DMS153 treated with DMSO at 0.1 percent for 48 hours (cell line): ENCODE measurements around the gene SAMD1.

Experiments
- DNase-seq: peaks from one replicate; lab custom pipeline; 2025; ENCODE audit not compliant: unreplicated experiment; lab: John Stamatoyannopoulos, UW

The SAMD1 gene

GRCh38 chr19:14090509-14091080 is at the start of gene SAMD1:
TSS of gene SAMD1 (minus strand) at chr19:14090751.
- DNase-seq, result no peak

DNA sequence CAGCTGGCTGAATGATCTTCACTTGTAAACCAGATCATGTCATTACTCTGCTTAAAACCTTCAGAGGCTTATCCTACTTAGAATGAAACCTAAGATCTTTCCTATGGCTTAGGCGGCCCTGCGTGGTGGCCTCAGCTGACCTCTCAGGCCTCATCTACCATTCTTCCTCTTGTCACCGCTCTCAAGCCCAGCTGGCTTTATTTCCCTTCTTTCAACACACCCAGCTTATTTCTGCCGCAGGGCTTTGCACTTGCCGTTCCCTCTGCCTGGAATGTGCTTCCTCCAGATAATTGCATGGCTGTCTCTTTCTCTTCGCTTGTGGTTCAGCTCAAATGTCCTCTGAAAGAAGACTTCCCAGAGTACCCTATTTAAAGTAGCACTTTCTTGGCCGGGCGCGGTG is 49.4 kb upstream of the SAMD1 start:
- no peak for DNase-seq

- DNase-seq, result no peak
Observed at GRCh38 chr19:14138576-14139265, 48.2 kb upstream of the SAMD1 start.

DNA sequence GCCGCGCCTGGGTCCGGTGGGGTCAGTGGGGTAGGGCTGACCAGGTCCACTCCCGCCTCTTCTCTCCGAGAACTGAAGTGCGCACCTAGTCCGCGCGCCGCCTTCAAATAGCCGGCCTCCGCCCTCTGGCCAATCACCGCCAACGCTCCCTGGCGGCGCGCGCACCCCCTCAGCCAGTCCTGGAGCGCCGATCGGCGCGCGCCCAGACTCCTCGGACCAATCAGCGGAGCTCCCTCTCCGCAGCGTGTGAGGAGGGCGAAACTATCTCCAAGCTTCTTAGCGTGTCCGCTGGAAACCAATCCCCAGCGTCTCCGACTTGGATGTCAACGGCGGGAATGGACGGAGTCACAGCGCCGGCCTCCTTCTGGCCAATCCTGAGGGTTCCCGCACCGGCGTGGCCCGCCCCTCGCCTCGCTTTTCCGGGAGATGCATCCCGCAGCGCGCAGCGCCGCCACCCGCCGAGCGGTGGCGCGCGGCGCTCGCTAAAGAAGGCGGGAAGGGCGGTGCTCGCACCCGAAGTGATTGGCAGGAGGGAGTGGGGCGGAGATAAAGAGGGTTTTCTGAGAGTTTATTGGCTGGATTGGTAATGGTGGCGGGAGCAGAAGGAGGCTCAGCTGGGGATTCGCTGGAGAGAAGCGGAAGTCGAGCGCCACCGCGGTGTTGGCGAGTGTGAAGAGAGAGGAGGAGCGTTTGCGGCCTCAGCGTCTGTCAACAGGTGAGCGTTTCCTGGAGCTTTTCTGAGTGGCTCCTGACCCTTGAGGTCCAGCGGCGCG is 46.1 kb upstream of the SAMD1 start, which contains the start of gene ASF1B:
ASF1B (minus strand) TSS at position 81 of the 773 bp plus-strand sequence. CDS start 133 bp downstream, outside the sequence.
- DNase-seq, result peak; percentile 100

GRCh38 chr19:14135985-14136508 is 45.5 kb upstream of the SAMD1 start:
- DNase-seq, result no peak

DNA sequence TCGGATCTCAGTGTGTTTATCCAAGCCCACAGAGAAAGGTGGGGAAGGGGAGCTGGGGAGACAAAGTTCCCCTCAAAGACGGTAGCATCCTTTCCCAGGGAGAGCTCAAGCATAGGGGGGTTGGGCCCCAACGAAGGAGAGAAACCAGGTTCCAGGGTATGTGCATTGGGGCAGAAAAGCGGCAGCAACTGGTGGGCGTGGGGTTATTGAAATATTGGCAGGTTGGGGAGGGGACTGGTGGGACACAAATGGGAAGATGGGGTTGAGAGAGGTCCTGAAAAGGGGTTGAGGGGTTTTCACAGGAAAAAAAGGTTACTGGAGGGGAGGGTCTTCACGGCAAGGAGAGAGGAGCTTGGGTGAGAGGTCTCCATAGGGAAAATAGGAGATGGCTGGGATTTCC is 44.8 kb upstream of the SAMD1 start:
- no peak for DNase-seq

DNA sequence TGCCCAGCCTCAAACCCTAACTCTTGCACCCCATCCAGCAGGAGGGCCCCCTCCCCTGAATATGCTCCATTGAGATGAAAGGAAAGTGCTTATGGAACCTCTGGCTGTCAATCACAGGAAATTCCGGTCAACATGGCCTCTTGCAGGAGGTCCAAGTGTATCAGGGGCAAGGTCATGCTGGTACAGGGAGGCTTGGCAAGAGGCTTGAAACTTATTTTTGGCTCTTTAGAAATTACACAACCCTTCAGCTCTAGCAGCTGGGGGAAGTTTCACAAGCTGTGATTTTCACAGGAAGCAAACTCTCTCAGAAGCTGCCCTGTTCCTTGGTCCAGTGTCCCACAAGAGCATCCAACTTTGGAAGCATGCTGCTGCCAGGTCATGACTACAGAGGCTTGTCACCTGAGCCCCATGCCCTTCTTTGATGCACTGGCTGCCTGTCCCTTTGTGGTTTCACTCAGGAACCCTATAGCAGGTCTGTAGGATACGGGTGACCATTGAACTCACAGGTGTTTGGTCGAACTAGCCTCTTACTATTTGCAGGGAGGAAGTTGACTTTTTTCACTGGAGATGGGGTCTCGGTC is 37.5 kb upstream of the SAMD1 start:
- no peak for DNase-seq

DNA sequence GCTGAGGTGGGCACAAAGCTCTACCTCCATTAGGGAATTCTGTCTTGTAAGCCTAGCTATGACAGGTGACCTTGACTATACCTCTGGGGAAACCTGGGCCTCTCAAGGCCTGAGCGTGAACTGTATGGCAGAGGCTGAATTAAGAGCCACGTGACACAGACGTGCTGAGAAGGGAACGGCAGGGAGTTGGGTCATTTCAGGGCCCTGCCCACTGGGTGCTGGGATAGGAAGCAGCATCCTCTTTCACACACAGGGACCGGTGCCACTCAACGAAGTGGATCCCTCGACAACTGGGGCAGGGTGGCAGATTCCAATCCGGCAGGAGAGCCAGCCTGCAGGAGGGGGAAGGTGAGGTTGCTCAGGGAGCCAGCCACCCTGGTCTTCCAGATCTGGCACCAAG is 36.6 kb upstream of the SAMD1 start:
- no peak for DNase-seq

- DNase-seq, result no peak
Observed at GRCh38 chr19:14122924-14123323, 32.4 kb upstream of the SAMD1 start.

DNA sequence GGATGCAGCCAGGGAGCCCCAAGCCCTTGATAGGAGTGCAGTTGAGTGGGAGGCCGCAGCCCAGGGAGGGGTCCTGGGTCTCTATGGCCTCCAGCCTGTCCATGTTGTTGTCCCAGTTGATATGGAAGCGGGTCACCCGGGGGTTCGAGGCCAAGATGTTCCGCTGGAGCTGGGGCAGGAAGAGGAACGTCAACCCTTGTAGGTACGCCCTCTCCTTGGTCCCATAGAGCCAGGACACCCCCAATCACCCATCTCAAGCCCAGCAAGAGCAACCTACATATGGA is 29.9 kb upstream of the SAMD1 start:
- no peak for DNase-seq

DNA sequence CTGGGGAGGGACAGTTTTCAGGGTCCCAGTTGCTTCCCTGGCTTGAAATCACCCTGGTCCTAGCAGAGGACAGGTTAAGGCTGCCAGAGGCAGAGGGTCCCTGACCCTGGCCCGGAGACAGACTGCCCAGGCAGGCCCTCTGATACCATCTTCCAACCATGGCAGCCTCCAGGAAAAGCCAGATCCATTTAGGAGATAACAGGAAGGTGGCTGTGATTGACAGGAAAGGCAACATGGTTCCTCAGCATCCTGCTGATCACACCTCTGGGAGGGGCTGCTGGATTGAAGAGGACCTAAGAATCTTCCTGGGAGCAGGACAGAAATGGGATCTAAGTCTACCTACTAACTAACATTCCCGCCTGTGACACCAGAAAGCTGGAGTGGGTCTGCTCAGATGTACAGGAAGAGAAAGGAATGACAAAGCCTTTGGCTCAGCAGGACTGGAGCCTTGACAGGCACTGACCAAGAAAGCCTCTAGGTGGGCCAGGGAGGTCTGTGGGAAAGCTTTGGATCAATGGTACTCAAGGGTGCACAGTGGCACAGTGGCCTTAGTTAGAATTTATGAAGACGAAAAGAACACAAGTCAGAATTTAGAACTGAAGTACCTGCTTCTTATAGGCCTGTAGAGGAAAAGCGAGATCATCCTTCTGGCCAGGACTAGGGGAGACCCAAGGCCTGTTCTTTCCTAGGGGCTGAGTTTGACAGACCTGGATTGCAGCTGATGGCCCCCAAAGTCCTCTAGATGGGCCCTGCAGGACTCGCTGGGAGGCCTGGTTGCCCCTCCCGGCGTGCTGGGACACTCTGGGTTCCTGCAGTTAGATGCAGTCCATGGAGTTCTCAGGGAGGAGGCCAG is 29.3 kb upstream of the SAMD1 start:
- DNase-seq, result no peak

DNA sequence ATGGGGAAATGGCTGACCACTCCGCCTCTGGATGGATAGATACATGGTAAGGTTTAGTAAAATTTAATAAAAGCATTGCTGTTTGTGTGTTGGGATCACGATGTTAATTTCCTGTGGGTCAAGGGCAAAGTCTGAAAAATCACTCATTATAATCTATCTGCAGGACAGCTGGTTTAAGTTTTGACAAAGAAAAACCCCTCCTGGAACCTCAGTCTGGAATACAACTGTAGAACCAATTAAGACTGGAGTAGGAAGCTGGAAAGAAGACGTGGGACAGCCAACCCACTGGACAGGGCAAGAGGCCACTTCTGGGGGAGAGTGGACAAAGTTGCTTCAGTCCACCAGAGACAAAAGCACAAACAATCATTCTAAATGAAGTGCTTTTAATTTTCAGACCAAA is 28.6 kb upstream of the SAMD1 start:
- DNase-seq, result no peak

GRCh38 chr19:14118165-14119051 is 27.9 kb upstream of the SAMD1 start:
- peak; percentile 26 for DNase-seq

DNA sequence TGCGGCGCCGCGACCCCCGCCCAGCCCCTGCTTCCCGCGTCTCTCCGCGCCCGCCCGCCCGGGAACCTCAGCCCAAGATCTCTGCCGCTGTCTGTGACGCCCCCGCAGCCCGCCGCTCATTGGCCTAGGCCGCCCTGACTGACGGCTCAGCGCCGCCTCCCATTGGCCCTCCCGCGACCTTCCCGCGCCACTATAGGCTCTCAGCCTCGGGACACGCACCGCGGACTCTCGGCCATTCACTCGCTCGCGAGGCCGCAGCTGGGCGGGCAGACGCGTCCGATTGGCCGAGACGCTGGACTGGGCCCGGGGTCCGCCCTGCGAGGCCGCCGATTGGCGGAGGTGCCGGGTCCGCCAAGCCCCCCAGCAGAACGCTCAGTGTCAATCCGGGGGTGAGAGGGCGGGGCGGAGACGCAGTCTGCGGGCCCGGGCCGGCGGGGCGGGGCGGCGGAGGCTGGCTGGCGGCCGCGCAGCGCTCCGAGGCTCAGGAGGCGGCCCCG is 27.2 kb upstream of the SAMD1 start, which contains the start of gene PRKACA:
PRKACA (minus strand) TSS at position 95 of the 497 bp plus-strand sequence. CDS start 215 bp downstream, outside the sequence.
- DNase-seq, result peak; percentile 95

GRCh38 chr19:14116918-14117578 is 26.5 kb upstream of the SAMD1 start:
- no peak for DNase-seq

DNA sequence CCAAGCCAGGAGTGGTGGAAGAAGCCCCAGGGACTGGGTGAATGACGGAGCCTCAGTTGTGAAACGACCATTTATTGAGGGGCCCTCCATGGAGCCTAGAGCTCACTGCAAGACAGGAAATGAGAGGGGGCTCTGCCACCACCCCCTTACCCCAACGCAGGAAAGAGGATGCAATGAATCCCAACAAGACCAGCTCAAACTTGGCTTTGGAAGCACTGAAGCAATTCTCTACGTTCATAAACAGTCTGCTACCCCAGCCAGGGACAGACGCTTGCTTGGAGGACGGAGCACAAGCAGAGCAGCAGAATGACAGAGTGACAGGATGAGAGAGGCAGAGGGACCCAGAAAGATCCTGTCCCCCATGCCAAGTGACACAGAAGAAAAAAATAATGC is 26.0 kb upstream of the SAMD1 start:
- DNase-seq, result no peak

DNA sequence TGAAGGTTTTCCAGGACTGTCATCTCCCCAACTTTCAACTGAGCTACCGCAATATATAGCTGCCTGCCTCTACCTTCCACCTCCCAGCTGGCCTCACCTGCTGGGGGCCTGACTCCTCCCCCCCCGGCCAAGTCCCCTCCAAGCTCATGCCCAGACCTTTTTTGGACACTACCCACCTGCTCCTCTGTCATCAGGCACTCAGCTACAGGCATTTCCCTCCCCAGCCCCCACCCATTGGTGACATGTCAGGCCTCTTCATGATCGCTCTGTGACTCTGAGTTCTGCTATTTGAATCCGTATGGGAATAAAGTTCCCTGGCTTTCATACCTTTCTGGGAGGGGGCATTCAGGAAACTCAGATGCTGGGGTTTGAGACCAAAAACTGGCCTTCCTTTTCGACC is 25.2 kb upstream of the SAMD1 start:
- no peak for DNase-seq

- DNase-seq, result no peak
Observed at GRCh38 chr19:14114854-14115253, 24.3 kb upstream of the SAMD1 start.

DNA sequence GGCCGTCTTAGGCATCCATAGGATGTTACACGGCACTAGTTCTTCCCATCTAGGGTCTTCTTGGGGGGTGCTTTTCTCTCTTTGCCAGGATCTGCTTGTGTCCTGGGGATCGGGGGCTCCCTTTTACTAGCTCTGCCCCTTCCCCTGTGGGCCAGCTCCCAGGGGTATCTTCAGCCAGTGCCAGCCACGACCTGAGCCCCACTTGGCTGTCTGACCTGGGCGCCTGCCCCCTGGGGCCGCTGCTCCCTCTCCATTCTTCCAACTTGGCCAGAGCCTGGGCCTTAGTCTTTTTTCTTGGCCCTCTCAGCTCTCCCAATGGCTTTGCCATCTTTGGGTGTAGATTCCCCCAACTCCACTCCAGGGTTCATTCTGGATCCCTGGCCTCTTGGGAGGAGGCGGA is 23.9 kb upstream of the SAMD1 start:
- DNase-seq, result no peak
